Thyroid gland (tissue), 4 donors: ENCODE data around the gene MICAL3.

Experiments used
- CTCF ChIP-seq, 6 experiments: fragments of 200-600 bp in 3 of 6; fragments of 450-650 bp in 3 of 6; sonication (generic) in 3 of 6; IDR thresholded peaks; one replicate each; pipeline ENCODE4 v1.5.1; 2016 to 2019; ENCODE audit warnings: antibody characterized with exemption in 6 of 6, mild to moderate bottlenecking in 2 of 6, inconsistent platforms in 1 of 6, moderate library complexity in 1 of 6
- POLR2A ChIP-seq, 2 donors: fragments of 450-650 bp; IDR thresholded peaks; one replicate each; pipeline ENCODE4 v1.6.1; 2017; ENCODE audit warnings: antibody characterized with exemption in 2 of 2, mild to moderate bottlenecking in 2 of 2, moderate library complexity in 1 of 2

- TF ChIP-seq CTCF (IDR thresholded peaks at IDR 0.05) (no peak), POLR2A (IDR thresholded peaks at IDR 0.05) (no peak)
Measured at GRCh38 chr22:17890892-17891291, 133.5 kb downstream of the MICAL3 start.
